Mammary epithelial cell (primary cell): ENCODE results near the gene NEK6.

Experiments used
- CTCF ChIP-seq, 2 donors: IDR thresholded peaks in 1 of 2; conservative IDR thresholded peaks in 1 of 2; 2 replicates each; pipeline ENCODE4 v1.5.1; 2011 to 2012; ENCODE audit warnings: inconsistent platforms in 2 of 2, low read length in 2 of 2, mild to moderate bottlenecking in 2 of 2, control low read depth in 1 of 2, low read depth in 1 of 2; ENCODE audit not compliant: insufficient read depth in 1 of 2; ENCODE audit errors: extremely low read depth in 1 of 2
- EZH2 ChIP-seq: IDR thresholded peaks from 2 replicates; pipeline ENCODE4 v1.6.1; 2012; ENCODE audit warnings: low read length, inconsistent platforms, borderline replicate concordance

GRCh38 chr9:124323904-124324303 lies 66.2 kb downstream of the NEK6 start:
- TF ChIP-seq EZH2: no peak
- no peak for TF ChIP-seq CTCF (conservative IDR thresholded peaks at IDR 0.05 in 1 of 2, IDR thresholded peaks at IDR 0.05 in 1 of 2; ENCODE audit: extremely low read depth in 1 of 2, insufficient read depth in 1 of 2, low read depth in 1 of 2, low read length in 2 of 2)
